ENCODE measurements around the gene CAPN7. TPM values are rescaled to one million over a fixed set of nuclear protein-coding genes. Genes with fewer than 3 reads are reported as not detected.
A peak's percentile ranks its signal among the peaks of the same experiment; 100 is the strongest.

CAPN7 gene
- total RNA-seq, 1 donor from 2014 or later = 49.4 TPM

DNA sequence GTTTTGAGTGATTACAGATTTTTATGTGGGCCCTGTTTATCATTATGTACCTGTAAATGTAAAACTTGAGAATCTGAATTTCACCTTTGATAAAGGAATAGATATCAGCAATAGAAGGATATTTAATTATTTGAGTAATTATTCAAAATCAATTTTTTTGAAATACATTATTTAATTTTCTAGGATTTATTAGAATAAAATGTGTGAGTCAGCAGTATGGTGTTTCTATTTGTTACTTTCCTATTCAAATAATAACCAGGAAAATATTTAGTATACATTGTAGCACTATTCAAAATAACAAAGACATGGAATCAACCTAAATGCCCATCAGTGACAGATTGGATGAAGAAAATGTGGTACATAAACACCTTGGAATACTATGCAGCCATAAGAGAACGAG, 22.1 kb downstream of the CAPN7 start:
- no peaks in the 10 kb centered on the region for H3K27me3 ChIP-seq (ENCODE audit: low read depth)
- ATAC-seq (no peak), DNase-seq (no peak)
- TF ChIP-seq, protein P1, sequence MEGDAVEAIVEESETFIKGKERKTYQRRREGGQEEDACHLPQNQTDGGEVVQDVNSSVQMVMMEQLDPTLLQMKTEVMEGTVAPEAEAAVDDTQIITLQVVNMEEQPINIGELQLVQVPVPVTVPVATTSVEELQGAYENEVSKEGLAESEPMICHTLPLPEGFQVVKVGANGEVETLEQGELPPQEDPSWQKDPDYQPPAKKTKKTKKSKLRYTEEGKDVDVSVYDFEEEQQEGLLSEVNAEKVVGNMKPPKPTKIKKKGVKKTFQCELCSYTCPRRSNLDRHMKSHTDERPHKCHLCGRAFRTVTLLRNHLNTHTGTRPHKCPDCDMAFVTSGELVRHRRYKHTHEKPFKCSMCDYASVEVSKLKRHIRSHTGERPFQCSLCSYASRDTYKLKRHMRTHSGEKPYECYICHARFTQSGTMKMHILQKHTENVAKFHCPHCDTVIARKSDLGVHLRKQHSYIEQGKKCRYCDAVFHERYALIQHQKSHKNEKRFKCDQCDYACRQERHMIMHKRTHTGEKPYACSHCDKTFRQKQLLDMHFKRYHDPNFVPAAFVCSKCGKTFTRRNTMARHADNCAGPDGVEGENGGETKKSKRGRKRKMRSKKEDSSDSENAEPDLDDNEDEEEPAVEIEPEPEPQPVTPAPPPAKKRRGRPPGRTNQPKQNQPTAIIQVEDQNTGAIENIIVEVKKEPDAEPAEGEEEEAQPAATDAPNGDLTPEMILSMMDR (IDR thresholded peaks at IDR 0.05) = no peak
- H3K36me3 ChIP-seq = peaks cover 100% of the 10 kb centered on the region
- no peak overlapping the region for H3K4me3 ChIP-seq
- intact Hi-C loops (cut with DNase I) = no loop called here
- H3K4me1 ChIP-seq = no peaks in the 10 kb centered on the region
- no peaks in the 10 kb centered on the region for H3K9me3 ChIP-seq
- no peak overlapping the region for H3K27ac ChIP-seq

DNA sequence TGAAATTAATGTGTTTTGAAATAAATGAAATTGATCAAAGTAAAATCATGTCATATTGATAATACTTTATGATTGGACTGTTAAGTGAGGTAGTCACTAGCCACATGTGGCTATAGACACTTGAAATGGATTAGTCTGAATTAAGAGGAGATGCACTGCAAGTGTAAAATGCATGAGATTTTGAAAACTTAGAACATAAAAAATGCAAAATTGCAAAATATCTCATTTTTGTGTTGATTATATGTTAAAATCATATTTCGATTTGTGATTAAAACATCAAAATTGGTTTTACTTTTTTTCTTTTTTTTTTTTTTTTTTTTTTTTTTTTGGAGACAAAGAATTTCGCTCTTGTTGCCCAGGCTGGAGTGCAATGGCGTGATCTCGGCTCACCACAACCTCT, 23.2 kb downstream of the CAPN7 start:
- Histone ChIP-seq H3K36me3 (peaks cover 100% of the 10 kb centered on the region), H3K4me1 (no peaks in the 10 kb centered on the region), H3K9me3 (no peaks in the 10 kb centered on the region), H3K27me3 (ENCODE audit: low read depth) (no peaks in the 10 kb centered on the region), H3K27ac (no peak overlapping the region), H3K4me3 (no peak overlapping the region)
- ATAC-seq (no peak), DNase-seq (no peak)
- TF ChIP-seq, protein P1 (IDR thresholded peaks at IDR 0.05) = no peak
- intact Hi-C loops (cut with DNase I) = no loop called here

DNA sequence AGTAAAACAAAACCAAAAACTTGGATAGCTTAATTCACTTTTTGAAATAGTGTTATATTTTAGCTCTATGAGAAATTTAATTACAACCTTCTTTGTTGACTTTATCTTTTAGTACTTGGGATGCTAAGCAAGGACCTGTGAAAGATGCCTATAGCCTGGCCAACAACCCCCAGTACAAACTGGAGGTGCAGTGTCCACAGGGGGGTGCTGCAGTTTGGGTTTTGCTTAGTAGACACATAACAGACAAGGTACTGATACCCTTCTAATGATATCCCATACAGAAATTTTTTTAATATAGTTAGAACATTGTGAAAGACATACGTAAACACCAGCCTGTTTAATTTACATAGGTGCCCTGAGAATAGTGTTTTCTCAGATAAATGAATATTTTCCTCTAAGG, 35.3 kb downstream of the CAPN7 start:
- DNase-seq = no peak
- Histone ChIP-seq H3K4me3 (no peak overlapping the region), H3K4me1 (no peaks in the 10 kb centered on the region), H3K27ac (no peak overlapping the region), H3K36me3 (peaks cover 99% of the 10 kb centered on the region), H3K27me3 (ENCODE audit: low read depth) (no peaks in the 10 kb centered on the region), H3K9me3 (no peaks in the 10 kb centered on the region)
- intact Hi-C loops (cut with DNase I) = no loop called here
- TF ChIP-seq, protein P1 (IDR thresholded peaks at IDR 0.05) = peak; percentile 37
- no peak for ATAC-seq

DNA sequence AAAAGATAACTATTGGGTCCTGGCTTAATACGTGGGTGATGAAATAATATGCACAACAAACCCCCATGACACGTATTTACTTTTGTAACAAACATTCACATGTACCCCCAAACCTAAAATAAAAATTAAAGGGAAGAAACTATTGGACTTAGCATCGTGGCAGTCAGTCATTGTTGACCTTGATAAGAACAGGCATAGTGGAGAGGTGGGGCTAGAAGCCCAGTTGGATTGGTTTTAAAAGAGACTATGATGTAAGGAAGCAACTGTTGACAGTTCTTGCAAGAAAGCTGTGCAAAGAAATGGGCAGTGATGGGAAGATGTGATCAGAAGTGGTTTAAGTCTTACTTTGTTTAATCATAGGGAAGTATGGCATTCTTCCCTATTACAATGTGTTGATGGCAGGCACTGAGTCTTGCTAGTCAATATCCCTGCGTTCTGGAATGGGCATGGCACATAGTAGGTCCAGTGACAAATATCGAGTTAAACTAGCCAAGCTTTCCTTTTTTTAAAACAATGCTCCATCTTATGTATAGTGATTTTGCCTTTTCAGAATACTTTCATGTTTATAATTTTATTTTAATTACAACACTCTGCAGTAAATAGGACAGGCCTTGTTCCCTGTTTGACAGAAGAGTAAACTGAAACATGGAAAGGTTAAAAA, 37.9 kb downstream of the CAPN7 start:
- Histone ChIP-seq H3K27ac (no peak overlapping the region), H3K4me1 (no peaks in the 10 kb centered on the region), H3K4me3 (no peak overlapping the region), H3K9me3 (no peaks in the 10 kb centered on the region), H3K36me3 (peaks cover 99% of the 10 kb centered on the region), H3K27me3 (ENCODE audit: low read depth) (no peaks in the 10 kb centered on the region)
- no peak for DNase-seq
- intact Hi-C loops (cut with DNase I) = no loop called here
- ATAC-seq = no peak
- TF ChIP-seq, protein P1 (IDR thresholded peaks at IDR 0.05) = no peak

DNA sequence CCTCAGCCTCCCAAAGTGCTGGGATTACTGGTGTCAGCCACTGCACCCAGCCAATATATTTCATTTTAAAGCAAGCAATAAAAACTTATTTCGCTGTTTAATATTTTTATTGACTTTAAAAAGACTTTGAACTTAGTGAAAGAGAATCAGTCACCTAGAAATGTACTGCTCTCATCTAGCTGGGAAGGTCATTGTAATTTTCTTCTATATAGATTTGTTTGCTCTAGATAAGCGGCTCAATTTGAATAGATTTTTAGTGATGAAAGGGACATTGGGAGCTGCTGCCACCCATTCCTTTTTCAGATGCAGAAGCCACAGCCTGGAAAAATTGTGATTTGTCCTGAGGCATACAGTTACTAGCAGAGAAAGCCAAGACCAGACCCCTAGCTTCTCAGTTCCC, 40.1 kb downstream of the CAPN7 start:
- TF ChIP-seq, protein P1 (IDR thresholded peaks at IDR 0.05) = no peak
- no peaks in the 10 kb centered on the region for H3K4me1 ChIP-seq
- DNase-seq (no peak), ATAC-seq (no peak)
- no peak overlapping the region for H3K4me3 ChIP-seq
- H3K27me3 ChIP-seq (ENCODE audit: low read depth) = no peaks in the 10 kb centered on the region
- intact Hi-C loops (cut with DNase I) = no loop called here
- H3K9me3 ChIP-seq = no peaks in the 10 kb centered on the region
- peaks cover 100% of the 10 kb centered on the region for H3K36me3 ChIP-seq
- H3K27ac ChIP-seq = no peak overlapping the region

Data from lower lobe of right lung (tissue), 2 donors.